Renal cortical epithelial cell (primary cell): Measurements from ENCODE around the gene PIK3C2B. TPM values are rescaled to one million over a fixed set of nuclear protein-coding genes. Genes with fewer than 3 reads are reported as not detected.

Experiments used
- total RNA-seq: library from RNA; depleted of rRNA; stranded (reverse); fragments of >200 nt; gene quantifications from 2 replicates; pipeline ENCODE4 v1.2.3, GENCODE V29; 2014

PIK3C2B gene
- total RNA-seq, 1 donor from 2014 or later = 9.7 TPM

Other genes starting within 250 kb of the PIK3C2B start
- gene PLEKHA6, start 134.9 kb downstream of the PIK3C2B start, total RNA-seq = 16.7 and 26.8 TPM in 2 replicates
- gene PPP1R15B, start 83.0 kb downstream of the PIK3C2B start, total RNA-seq = 34.9 and 46.9 TPM in 2 replicates
- gene MDM4, start 21.6 kb upstream of the PIK3C2B start, total RNA-seq = 13.7 and 44.5 TPM in 2 replicates
- gene LRRN2, start 190.9 kb upstream of the PIK3C2B start, total RNA-seq = 0.35 and 8.1 TPM in 2 replicates